ENCODE measurements around the gene UBA52.

The UBA52 gene

DNA sequence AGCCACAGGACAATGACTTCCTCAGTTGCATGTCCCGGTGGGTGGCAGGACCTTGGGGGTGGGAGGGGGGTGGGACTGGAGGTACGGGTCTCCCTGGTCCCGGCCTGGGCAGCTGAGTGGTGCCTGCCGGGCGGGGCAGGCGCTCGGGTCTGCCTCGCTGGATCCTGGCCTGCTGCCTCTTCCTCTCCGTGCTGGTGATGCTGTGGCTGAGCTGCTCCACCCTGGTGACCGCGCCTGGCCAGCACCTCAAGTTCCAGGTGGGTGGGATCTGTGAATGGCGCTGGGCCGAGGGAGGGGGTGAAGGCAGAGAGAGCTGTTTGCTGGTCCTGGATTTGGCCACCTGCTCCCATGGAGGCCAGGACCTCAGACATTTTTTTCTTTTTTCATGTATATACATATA is 46.6 kb downstream of the UBA52 start:
- no peak for TF ChIP-seq POLR2AphosphoS5 (IDR thresholded peaks at IDR 0.05; ENCODE audit: borderline replicate concordance, low read depth, low read length)
- no peak for TF ChIP-seq EZH2 (IDR thresholded peaks at IDR 0.05)
- no peak for TF ChIP-seq FOXP2 (optimal IDR thresholded peaks at IDR 0.05; ENCODE audit: control extremely low read depth, extremely low read length, insufficient read depth)
- Histone ChIP-seq H3K9me3 (ENCODE audit: low read depth, low read length) (no peaks in the 10 kb centered on the region), H3K9ac (ENCODE audit: insufficient read length) (no peak overlapping the region), H3K27ac (no peak overlapping the region), H3K4me3 (no peak overlapping the region), H3K36me3 (ENCODE audit: insufficient read depth, low read length) (no peaks in the 10 kb centered on the region)
- no peak for DNase-seq (ENCODE audit: low read depth, low spot score)

DNA sequence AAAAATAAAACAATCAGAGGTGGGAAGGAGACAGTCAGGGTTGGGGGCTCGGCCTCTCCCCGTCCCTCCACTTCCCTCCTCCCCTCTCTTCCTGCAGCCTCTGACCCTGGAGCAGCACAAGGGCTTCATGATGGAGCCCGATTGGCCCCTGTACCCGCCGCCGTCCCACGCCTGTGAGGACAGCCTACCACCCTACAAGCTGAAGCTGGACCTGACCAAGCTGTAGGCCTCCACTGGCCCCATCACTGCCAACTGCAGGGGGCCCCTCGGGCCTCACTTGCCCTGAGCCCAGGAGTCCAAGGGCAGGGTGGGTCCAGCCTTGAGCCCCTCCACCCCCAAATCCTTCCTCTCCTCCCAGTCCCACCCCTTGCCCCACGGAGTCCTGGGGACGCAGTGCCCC is 48.7 kb downstream of the UBA52 start:
- Histone ChIP-seq H3K9me3 (ENCODE audit: low read depth, low read length) (no peaks in the 10 kb centered on the region), H3K27ac (no peak overlapping the region), H3K36me3 (ENCODE audit: insufficient read depth, low read length) (no peaks in the 10 kb centered on the region), H3K4me3 (no peak overlapping the region), H3K9ac (ENCODE audit: insufficient read length) (no peak overlapping the region)
- TF ChIP-seq EZH2 (IDR thresholded peaks at IDR 0.05) (no peak), FOXP2 (optimal IDR thresholded peaks at IDR 0.05; ENCODE audit: control extremely low read depth, extremely low read length, insufficient read depth) (no peak), POLR2AphosphoS5 (IDR thresholded peaks at IDR 0.05; ENCODE audit: borderline replicate concordance, low read depth, low read length) (no peak)
- no peak for DNase-seq (ENCODE audit: low read depth, low spot score)

DNA sequence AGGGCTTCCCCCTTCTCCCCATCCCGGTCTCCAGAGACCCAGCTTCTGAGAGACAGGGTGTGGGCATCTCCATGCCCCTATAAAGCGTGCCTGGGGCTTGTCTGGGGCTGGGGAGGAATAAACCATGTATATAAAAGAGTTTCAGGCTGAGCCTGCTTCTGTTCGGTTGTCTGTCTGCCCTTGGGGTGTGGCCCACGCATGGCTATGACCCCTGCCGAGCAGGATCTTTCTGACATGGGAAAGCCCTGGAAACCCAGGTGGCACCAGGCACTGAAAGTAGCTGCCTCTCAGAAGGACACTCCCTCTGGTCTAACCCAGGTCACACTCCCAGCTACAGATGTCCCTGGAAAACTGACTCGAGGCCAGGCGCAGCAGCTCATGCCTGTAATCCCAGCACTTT is 49.2 kb downstream of the UBA52 start:
- Histone ChIP-seq H3K9me3 (ENCODE audit: low read depth, low read length) (no peaks in the 10 kb centered on the region), H3K9ac (ENCODE audit: insufficient read length) (no peak overlapping the region), H3K36me3 (ENCODE audit: insufficient read depth, low read length) (no peaks in the 10 kb centered on the region), H3K4me3 (no peak overlapping the region), H3K27ac (no peak overlapping the region)
- DNase-seq (ENCODE audit: low read depth, low spot score) = no peak
- TF ChIP-seq POLR2AphosphoS5 (IDR thresholded peaks at IDR 0.05; ENCODE audit: borderline replicate concordance, low read depth, low read length) = no peak
- no peak for TF ChIP-seq FOXP2 (optimal IDR thresholded peaks at IDR 0.05; ENCODE audit: control extremely low read depth, extremely low read length, insufficient read depth)
- TF ChIP-seq EZH2 (IDR thresholded peaks at IDR 0.05) = no peak

DNA sequence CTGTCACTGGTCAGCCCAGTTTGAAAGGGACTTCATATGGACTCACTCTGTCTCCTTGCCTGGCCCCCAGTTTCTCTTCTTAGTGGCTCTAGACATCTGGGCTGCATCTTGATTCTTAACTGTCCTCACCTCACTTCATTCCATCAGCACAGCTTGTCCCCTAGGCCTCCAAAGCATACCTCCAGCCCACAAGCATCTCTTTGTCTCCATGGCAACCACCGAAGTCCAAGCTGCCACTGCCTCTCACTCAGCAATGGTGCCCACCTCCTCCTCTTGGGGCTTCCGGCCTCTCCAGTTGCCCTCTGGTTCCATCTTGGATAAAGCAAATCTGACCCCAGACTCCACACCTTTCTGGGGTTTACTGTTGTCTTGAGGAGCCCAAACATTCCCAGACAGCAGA is 55.2 kb downstream of the UBA52 start:
- H3K9me3 ChIP-seq (ENCODE audit: low read depth, low read length) = no peaks in the 10 kb centered on the region
- H3K27ac ChIP-seq = no peak overlapping the region
- H3K9ac ChIP-seq (ENCODE audit: insufficient read length) = no peak overlapping the region
- TF ChIP-seq EZH2 (IDR thresholded peaks at IDR 0.05) = no peak
- TF ChIP-seq POLR2AphosphoS5 (IDR thresholded peaks at IDR 0.05; ENCODE audit: borderline replicate concordance, low read depth, low read length) = no peak
- no peak for TF ChIP-seq FOXP2 (optimal IDR thresholded peaks at IDR 0.05; ENCODE audit: control extremely low read depth, extremely low read length, insufficient read depth)
- no peak overlapping the region for H3K4me3 ChIP-seq
- DNase-seq (ENCODE audit: low read depth, low spot score) = no peak
- H3K36me3 ChIP-seq (ENCODE audit: insufficient read depth, low read length) = no peaks in the 10 kb centered on the region
